H9 (cell line): ENCODE measurements around the gene TAF10. TPM values are rescaled to one million over a fixed set of nuclear protein-coding genes. Genes with fewer than 3 reads are reported as not detected.
A peak's percentile ranks its signal among the peaks of the same experiment; 100 is the strongest.

Experiments used
- DNase-seq: peaks from one replicate; pipeline ENCODE4 v3.0.0-alpha.2; 2017
- H2AFZ ChIP-seq: one replicate; pipeline ENCODE4 v1.6.1; 2013; ENCODE audit warnings: mild to moderate bottlenecking, low read length, control low read depth, moderate library complexity
- H2AK5ac ChIP-seq: 2 replicates; pipeline ENCODE4 v1.6.1; 2013; ENCODE audit warnings: low read length, control low read depth, mixed read lengths; ENCODE audit not compliant: insufficient read length
- H2BK120ac ChIP-seq: one replicate; pipeline ENCODE4 v1.6.1; 2013; ENCODE audit warnings: low read depth, mild to moderate bottlenecking, low read length, control low read depth, inconsistent platforms; ENCODE audit not compliant: poor library complexity, severe bottlenecking
- H2BK12ac ChIP-seq: 2 replicates; pipeline ENCODE4 v1.6.1; 2013; ENCODE audit warnings: low read length, control low read depth, mixed read lengths, low read depth; ENCODE audit not compliant: insufficient read length
- H2BK15ac ChIP-seq: 2 replicates; pipeline ENCODE4 v1.6.1; 2013; ENCODE audit warnings: low read depth, low read length, control low read depth
- H2BK20ac ChIP-seq: one replicate; pipeline ENCODE4 v1.6.1; 2013; ENCODE audit warnings: low read depth, mild to moderate bottlenecking, low read length, control low read depth, inconsistent platforms; ENCODE audit not compliant: poor library complexity, severe bottlenecking
- H2BK5ac ChIP-seq: 2 replicates; pipeline ENCODE4 v1.6.1; 2013; ENCODE audit warnings: low read length, control low read depth, mixed read lengths; ENCODE audit not compliant: insufficient read length
- H3K14ac ChIP-seq: 2 replicates; pipeline ENCODE4 v1.6.1; 2013; ENCODE audit warnings: low read length, control low read depth; ENCODE audit not compliant: insufficient read depth
- H3K18ac ChIP-seq: 2 replicates; pipeline ENCODE4 v1.6.1; 2013; ENCODE audit warnings: low read depth, mild to moderate bottlenecking, mixed read lengths, low read length, control low read depth; ENCODE audit not compliant: insufficient read length
- H3K23ac ChIP-seq: 2 replicates; pipeline ENCODE4 v1.6.1; 2013; ENCODE audit warnings: low read length, control low read depth, mixed read lengths, low read depth; ENCODE audit not compliant: insufficient read length
- H3K23me2 ChIP-seq: 2 replicates; pipeline ENCODE4 v1.6.1; 2013; ENCODE audit warnings: low read depth, mild to moderate bottlenecking, mixed read lengths, low read length, control low read depth; ENCODE audit not compliant: insufficient read length, poor library complexity, severe bottlenecking
- H3K27ac ChIP-seq: 2 replicates; pipeline ENCODE4 v1.5.1; 2013; ENCODE audit warnings: low read length, control low read depth, mixed read lengths, low read depth; ENCODE audit not compliant: insufficient read length
- H3K27me3 ChIP-seq: 2 replicates; pipeline ENCODE4 v1.6.1; 2013; ENCODE audit warnings: low read length, control low read depth, inconsistent platforms; ENCODE audit not compliant: insufficient read depth
- H3K4ac ChIP-seq: 2 replicates; pipeline ENCODE4 v1.6.1; 2013; ENCODE audit warnings: low read depth, mild to moderate bottlenecking, control low read depth, inconsistent platforms, low read length, moderate library complexity
- H3K4me1 ChIP-seq: 2 replicates; pipeline ENCODE4 v1.6.1; 2013; ENCODE audit warnings: low read length, control low read depth, inconsistent platforms; ENCODE audit not compliant: insufficient read depth
- H3K4me2 ChIP-seq: 2 replicates; pipeline ENCODE4 v1.6.1; 2013; ENCODE audit warnings: low read length, control low read depth, mixed read lengths; ENCODE audit not compliant: insufficient read length, insufficient read depth
- H3K56ac ChIP-seq: 2 replicates; pipeline ENCODE4 v1.6.1; 2013; ENCODE audit warnings: low read depth, mild to moderate bottlenecking, mixed read lengths, low read length, control low read depth; ENCODE audit not compliant: insufficient read length
- H3K79me1 ChIP-seq: 2 replicates; pipeline ENCODE4 v1.6.1; 2013; ENCODE audit warnings: low read depth, mild to moderate bottlenecking, moderate library complexity, low read length, control low read depth, inconsistent platforms; ENCODE audit not compliant: insufficient read depth, poor library complexity, severe bottlenecking
- H3K79me2 ChIP-seq: 2 replicates; pipeline ENCODE4 v1.6.1; 2013; ENCODE audit warnings: low read length, control low read depth, inconsistent platforms; ENCODE audit not compliant: insufficient read depth
- H3K9ac ChIP-seq: 2 replicates; pipeline ENCODE4 v1.6.1; 2013; ENCODE audit warnings: low read length, control low read depth, mixed read lengths; ENCODE audit not compliant: insufficient read length; ENCODE audit errors: extremely low read depth
- H3K9me3 ChIP-seq: one replicate; pipeline ENCODE4 v1.6.1; 2013; ENCODE audit warnings: low read depth, low read length, inconsistent platforms; ENCODE audit not compliant: control insufficient read depth
- H3T11ph ChIP-seq: one replicate; pipeline ENCODE4 v1.6.1; 2013; ENCODE audit warnings: mild to moderate bottlenecking, low read length, control low read depth, inconsistent platforms
- H4K20me1 ChIP-seq: one replicate; pipeline ENCODE4 v1.6.1; 2013; ENCODE audit not compliant: control insufficient read depth, insufficient read length, insufficient read depth
- H4K5ac ChIP-seq: 2 replicates; pipeline ENCODE4 v1.6.1; 2013; ENCODE audit warnings: low read depth, mild to moderate bottlenecking, mixed read lengths, low read length, control low read depth; ENCODE audit not compliant: insufficient read length
- H4K8ac ChIP-seq: replicated peaks from 2 replicates; pipeline ENCODE4 v1.6.1; 2013; ENCODE audit warnings: low read length, control low read depth, mixed read lengths, low read depth; ENCODE audit not compliant: insufficient read length
- H4K91ac ChIP-seq: 2 replicates; pipeline ENCODE4 v1.6.1; 2013; ENCODE audit warnings: low read depth, mild to moderate bottlenecking, moderate library complexity, mixed read lengths, low read length, control low read depth; ENCODE audit not compliant: insufficient read length
- H3K27ac Mint-ChIP-seq, 3 experiments: 2 replicates in 2 of 3; 3 replicates in 1 of 3; pipeline ENCODE4 v1.8.0; 2020 to 2021; ENCODE audit warnings: mixed read lengths in 3 of 3, mild to moderate bottlenecking in 1 of 3, moderate library complexity in 1 of 3
- H3K27me3 Mint-ChIP-seq: 2 replicates; pipeline ENCODE4 v1.8.0; 2021; ENCODE audit warnings: low read depth, mild to moderate bottlenecking, moderate library complexity, mixed read lengths
- H3K36me3 Mint-ChIP-seq, 3 experiments: 2 replicates in 2 of 3; 3 replicates in 1 of 3; pipeline ENCODE4 v1.8.0; 2020 to 2021; ENCODE audit warnings: low read depth in 3 of 3, mixed read lengths in 3 of 3; ENCODE audit not compliant: insufficient read depth in 1 of 3
- H3K4me1 Mint-ChIP-seq, 2 experiments: 2 replicates each; pipeline ENCODE4 v1.8.0; 2020; ENCODE audit warnings: mixed read lengths in 2 of 2
- H3K4me3 Mint-ChIP-seq, 2 experiments: 2 replicates in 1 of 2; 3 replicates in 1 of 2; pipeline ENCODE4 v1.8.0; 2020 to 2021; ENCODE audit warnings: mild to moderate bottlenecking in 2 of 2, mixed read lengths in 2 of 2, moderate library complexity in 1 of 2
- H3K9me3 Mint-ChIP-seq, 2 experiments: 2 replicates in 1 of 2; 3 replicates in 1 of 2; pipeline ENCODE4 v1.8.0; 2020; ENCODE audit warnings: mild to moderate bottlenecking in 2 of 2, mixed read lengths in 2 of 2, moderate library complexity in 1 of 2
- CTCF ChIP-seq: fragments of 200-600 bp; sonication (generic); conservative IDR thresholded peaks from 3 replicates; pipeline ENCODE4 v1.8.0; 2021; ENCODE audit warnings: antibody characterized with exemption, mild to moderate bottlenecking
- WGBS: extraction: QIAGEN DNeasy Blood & Tissue Kit; methylation state at CpG from one replicate; pipeline ENCODE4 v1.1.7; 2013; ENCODE audit warnings: missing lambda C conversion rate, low lambda C conversion rate, mixed read lengths; ENCODE audit not compliant: insufficient read length; ENCODE audit errors: extremely low coverage; 5-methylcytosine and 5-hydroxymethylcytosine counted together
- total RNA-seq: library from RNA; stranded (reverse); gene quantifications from 2 replicates; pipeline ENCODE4 v1.2.1, GENCODE V29; 2021

The TAF10 gene
- total RNA-seq, 1 experiment from 2014 or later: 198 TPM

- H3K36me3 Mint-ChIP-seq: no peaks in the 10 kb centered on the region; a peak in 2 of 7 replicates
- WGBS: no CpG with 5 or more reads among the region's 62 CpGs
- Histone ChIP-seq H2AFZ (no peak overlapping the region), H3K27me3 (no peaks in the 10 kb centered on the region), H2BK12ac (no peak overlapping the region), H2BK20ac (no peak overlapping the region), H4K5ac (no peak overlapping the region), H3K18ac (no peak overlapping the region), H2BK120ac (no peak overlapping the region), H3K14ac (no peak overlapping the region; the same call in 1 of the 2 replicates), H3K9me3 (no peaks in the 10 kb centered on the region), H4K20me1 (no peaks in the 10 kb centered on the region), H3K79me1 (no peaks in the 10 kb centered on the region), H3K56ac (no peak overlapping the region), H3T11ph (no peak overlapping the region), H2AK5ac (no peak overlapping the region), H3K23ac (no peak overlapping the region), H2BK5ac (no peak overlapping the region), H3K79me2 (no peaks in the 10 kb centered on the region), H3K27ac (no peak overlapping the region), H2BK15ac (no peak overlapping the region), H3K9ac (no peak overlapping the region), H3K4me1 (peaks cover 4% of the 10 kb centered on the region; the same call in 1 of the 2 replicates), H4K91ac (no peak overlapping the region), H4K8ac (no peak overlapping the region), H3K4me2 (no peak overlapping the region), H3K23me2 (no peaks in the 10 kb centered on the region), H3K4ac (no peak overlapping the region)
- no peak overlapping the region; a peak in 1 of 7 replicates for H3K27ac Mint-ChIP-seq
- H3K27me3 Mint-ChIP-seq: no peaks in the 10 kb centered on the region
- peak; percentile 69 for DNase-seq
- peaks cover 8 to 11% of the 10 kb centered on the region in 2 experiments for H3K4me1 Mint-ChIP-seq
- H3K9me3 Mint-ChIP-seq: no peaks in the 10 kb centered on the region; a peak in 2 of 5 replicates
- no peak overlapping the region for H3K4me3 Mint-ChIP-seq
- no peak for TF ChIP-seq CTCF
Observed at GRCh38 chr11:6570691-6571427, 41.2 kb downstream of the TAF10 start.
